LoVo (cell line): ENCODE data around the gene CEP131.

Source experiments
- DNase-seq: peaks from one replicate; pipeline ENCODE4 v3.0.0-alpha.2; 2016; ENCODE audit warnings: low spot score

Gene CEP131

GRCh38 chr17:81251709-81252301 lies 29.0 kb upstream of the CEP131 start:
- DNase-seq: no peak

- DNase-seq: no peak
These were observed 28.4 kb upstream of the CEP131 start for GRCh38 chr17:81251094-81251708.

GRCh38 chr17:81250286-81251093 lies 27.7 kb upstream of the CEP131 start:
- DNase-seq: no peak

DNA sequence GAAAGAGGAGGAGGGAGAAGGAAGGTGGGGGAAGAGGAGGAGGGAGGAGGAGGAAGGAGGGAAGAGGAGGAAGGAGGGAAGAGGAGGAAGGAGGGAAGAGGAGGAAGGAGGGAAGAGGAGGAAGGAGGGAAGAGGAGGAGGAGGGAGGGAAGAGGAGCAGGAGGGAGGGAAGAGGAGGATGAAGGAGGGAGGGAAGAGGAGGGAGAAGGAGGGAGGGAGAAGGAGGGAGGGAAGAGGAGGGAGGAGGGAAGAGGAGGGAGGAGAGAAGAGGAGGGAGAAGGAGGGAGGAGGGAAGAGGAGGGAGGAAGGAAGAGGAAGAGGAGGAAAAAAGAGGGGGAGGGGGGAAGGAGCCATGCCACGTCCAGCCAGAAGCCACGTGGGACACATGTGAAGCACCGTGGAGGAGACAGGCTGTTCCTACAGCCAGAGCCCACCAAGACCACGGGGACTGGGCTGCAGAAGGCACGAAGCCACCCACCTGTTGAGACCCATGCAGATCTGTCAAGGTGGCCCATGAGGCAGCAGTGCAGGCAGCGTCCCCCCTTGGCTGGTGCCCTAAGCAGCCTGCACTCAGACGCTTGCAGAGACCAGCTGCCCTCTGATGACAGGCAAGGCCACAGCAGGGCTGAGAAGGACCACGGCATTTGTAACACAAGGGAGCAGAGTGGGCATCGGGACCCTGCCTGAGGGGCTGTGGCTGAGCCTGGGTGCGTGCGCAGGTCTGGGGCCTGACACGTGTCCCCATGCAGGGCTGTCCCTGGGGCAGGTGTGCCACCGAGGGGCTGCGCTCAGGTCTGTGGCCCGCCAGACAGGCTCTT lies 26.7 kb upstream of the CEP131 start:
- DNase-seq: no peak

DNA sequence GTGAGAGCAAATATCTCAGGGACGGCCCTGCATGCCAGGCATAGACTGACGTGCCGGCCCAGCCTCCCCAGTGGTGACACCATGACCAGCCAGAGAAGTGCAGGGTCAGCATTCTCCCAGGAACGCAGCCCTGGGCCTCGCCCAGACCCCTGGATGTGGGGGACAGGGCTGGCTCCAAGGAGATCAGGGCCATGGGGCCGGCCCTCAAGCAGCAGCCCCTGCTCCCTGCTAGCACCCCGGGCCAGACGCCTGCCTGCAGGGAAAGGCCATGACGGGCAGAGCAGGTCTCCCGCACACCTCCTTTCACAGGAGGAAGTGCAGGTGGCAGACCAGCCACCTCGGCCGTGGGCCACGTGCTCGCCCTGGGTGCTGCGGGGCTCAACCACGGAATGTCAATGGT lies 25.9 kb upstream of the CEP131 start:
- no peak for DNase-seq

DNA sequence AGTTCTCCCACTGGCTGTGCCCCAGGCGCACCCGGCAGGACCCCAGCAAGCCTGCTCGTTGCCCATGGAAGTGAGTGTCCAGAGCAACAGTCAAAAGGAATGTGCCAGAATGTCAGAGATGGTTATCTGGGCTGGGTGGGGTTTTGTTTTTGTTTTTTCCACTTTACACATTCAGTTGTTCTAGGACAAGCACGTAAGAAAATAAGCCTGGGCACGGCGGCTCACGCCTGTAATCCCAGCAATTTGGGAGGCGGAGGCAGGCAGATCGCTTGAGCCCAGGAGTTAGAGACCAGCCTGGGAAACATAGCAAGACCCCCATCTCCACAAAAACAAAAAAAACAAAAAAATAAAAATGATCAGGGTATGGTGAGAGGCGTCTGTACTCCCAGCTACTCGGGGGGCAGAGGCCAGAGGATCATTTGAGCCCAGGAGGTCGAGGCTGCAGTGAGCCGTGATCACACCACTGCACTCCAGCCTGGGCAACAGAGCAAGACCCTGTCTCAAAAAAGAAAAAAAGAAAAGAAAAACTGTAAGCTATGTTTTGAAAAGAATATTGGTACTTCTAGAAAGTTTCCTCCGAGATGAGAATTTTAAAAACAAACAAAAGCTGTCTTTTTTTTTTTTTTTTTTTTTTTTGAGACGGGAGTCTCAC lies 24.7 kb upstream of the CEP131 start:
- DNase-seq: no peak

DNA sequence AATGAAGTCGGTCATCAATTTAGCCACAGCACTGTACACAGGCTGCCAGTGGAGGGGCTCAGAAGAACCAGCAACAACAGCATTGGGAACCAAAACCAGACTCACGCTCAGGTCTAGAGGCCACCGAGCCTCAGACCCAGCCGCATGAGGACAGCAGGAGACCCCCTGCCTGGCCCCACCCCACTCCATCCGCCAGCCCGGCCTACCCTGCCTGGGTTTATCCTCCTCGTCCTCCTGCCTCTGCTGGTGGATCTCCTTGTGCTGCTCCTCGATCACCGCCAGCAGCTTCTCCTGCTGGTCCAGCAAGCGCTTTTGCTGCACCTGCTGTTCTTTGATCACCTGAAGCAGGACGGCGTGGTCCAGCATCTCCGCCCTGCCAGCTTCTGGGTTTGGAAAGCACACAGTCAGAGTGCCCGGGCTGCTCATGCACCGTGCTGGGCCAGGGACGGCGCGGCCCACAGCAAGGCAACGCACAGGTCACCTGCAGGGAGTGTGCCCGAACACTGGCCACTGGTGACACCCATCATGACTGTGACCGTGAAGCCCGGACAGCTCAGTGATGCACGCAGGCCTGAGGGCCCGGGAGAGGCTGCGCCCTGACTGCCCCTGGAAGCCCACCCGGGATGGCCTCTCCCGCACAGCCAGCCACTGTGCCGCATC lies 24.0 kb upstream of the CEP131 start:
- no peak for DNase-seq

DNA sequence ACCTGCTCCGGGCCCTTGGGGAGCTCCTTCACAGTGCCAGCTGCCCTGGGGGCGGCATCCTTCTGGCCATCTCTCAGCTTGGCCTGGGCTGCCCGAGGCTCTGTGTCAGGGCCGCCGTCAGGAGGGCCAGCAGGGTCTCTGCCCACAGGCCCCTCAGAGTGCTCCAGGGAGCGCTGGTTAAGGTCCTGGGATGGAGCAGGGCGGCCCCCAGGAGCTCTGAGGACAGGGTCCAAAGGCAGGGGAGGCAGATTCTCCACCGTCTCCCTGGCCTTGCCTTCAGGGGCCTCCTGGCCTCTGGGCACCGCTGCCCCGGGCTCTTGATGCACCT lies 23.5 kb upstream of the CEP131 start:
- DNase-seq: no peak

DNA sequence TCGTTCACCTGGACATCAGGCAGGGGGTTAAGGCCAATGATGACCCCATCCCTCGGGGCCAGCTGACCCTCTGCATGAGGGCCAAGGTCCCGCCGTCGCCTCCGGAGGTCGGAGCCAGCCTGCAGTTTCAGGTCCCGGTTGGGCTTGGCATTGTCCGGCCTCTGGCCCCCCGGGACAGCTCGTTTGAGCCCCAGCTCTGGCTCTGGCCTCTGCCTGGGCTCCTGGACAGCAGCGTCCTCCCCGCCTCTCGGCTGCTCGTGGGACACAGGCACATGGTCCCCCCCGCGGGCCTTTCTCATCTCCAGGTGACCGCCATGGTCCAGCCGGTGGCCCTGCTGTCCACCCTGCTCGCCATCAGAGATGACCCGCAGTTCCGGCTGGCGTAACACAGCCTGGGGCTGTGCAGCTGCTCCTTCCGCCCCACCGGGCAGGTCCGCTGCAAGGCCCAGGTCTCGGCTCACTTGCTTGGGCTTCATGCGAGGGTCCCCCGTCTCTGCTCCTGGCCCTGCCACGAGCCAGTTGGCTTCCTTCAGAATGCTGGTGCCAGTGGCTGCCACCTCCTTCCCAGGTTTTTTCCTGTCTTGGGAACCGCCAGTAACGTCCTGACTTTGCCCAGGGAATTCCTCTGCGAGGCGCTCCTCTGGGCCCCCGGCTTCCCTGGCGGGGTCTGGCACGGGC lies 23.0 kb upstream of the CEP131 start:
- no peak for DNase-seq

GRCh38 chr17:81245024-81245664 lies 22.4 kb upstream of the CEP131 start:
- DNase-seq: no peak

GRCh38 chr17:81244358-81245023 lies 21.7 kb upstream of the CEP131 start:
- no peak for DNase-seq

DNA sequence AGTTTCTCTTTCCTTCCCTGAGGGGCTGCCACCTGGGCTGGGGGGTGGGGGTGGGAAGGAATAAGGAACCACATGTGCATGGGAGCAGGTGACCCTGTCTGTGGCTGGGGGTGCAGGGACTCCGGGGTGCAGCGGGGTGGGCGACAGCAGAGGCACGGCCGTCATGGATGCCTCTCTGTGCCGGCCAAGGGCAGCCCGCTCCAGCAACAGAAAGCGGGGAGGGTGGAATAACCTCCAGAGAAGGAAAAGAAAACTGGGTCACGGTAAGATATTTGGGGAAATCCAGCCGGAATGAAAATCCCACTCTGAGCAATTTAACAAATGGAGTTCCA lies 20.5 kb upstream of the CEP131 start:
- no peak for DNase-seq

DNA sequence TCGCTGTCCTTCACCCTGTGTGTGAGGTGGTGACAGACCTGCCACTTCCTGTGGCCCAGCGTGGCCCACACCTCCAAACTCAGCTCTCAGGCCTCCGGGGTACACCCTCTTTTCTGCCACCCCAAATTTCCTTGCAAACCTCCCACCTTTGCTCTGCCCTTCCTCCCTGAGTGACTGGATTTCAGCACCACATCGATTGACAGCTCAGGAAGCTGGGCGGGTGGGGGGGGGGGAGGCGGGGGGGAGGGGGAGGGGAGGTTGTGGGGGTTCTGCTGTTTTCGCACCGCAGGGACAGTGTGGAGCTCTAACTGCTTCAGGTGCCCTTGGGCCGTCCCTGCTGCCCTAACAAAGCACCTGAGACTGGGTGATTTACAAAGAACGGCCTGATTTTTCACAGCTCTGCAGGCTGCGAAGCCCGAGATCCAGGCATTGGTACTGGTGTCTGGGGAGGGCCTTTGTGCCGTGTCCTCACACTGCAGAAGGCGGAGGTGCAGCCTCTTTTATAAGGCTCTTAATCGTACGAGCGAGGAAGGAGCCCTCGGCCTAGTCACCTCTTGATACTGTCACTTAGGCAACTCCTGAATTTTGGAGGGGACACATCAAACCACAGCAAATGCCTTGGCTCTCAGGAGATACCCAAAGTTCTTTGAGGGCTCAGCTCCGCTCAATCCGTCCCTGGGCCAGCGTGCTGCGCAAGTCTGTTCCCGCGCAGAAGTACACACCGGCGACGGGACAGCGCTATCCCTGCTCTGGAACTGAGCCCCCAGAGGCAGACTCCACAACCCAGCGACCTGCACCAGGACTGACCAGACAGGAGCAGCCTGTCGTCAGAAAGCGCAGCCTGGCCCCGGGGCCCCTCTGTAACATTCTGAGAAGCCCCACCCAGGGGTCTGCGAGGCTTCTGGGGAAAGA lies 19.9 kb upstream of the CEP131 start:
- DNase-seq: no peak

DNA sequence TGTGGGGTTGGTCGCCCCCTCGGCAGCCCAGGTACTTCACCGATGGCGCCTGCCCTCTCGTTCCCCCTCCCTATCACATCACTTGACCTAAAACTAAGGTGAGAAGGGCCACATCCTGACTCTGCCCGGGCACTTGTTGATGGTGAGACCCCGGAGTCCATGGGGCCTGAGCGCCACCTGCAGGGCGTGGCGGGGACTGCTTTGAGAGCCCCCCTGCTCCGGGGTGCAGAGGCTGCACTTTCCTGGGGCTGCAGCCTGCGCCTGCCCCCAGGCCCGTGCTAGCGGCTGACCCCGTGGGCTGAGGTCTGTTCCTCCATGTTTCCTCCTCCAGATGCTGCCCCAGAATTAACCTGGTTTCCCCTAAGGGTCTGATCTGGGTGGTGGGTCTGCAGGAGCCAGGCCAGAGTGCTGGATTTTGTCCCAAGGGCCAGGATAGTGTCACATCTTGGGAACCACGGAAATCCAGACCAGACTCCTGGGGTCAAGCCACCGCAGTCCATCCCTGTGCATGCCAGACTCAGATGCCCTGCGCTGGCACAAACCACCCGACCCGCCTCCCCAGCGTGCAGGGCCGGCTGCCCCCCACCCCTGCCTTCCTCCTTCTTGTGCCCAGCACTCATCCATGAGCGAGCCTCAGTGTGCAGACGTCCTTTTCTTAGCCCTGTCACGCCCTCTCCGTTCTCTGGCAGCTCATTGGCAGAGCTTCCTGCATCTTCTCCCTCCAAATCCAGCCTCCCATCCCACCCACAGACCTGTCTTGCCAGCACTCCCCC lies 19.1 kb upstream of the CEP131 start:
- no peak for DNase-seq

DNA sequence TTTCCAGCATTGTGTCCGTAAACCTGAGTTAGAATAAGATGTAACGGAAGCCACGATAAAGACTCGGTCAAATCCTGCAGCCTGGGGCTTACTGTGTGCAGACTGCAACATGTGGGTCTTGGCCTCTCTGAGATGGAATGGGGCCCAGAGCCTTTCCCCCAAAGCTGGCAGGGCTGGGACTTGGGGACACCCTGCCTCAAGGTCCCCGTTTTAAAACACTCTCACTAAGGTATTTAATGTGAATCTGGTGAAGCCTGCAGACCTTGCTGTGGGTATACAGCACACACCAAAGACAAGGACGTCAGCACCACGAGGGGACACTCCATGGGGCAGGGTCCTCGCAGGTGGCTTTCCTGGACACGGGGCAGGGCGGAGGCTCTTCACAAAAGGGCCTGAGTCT lies 18.4 kb upstream of the CEP131 start:
- DNase-seq: no peak

GRCh38 chr17:81240761-81241160 lies 18.0 kb upstream of the CEP131 start:
- DNase-seq: no peak

DNA sequence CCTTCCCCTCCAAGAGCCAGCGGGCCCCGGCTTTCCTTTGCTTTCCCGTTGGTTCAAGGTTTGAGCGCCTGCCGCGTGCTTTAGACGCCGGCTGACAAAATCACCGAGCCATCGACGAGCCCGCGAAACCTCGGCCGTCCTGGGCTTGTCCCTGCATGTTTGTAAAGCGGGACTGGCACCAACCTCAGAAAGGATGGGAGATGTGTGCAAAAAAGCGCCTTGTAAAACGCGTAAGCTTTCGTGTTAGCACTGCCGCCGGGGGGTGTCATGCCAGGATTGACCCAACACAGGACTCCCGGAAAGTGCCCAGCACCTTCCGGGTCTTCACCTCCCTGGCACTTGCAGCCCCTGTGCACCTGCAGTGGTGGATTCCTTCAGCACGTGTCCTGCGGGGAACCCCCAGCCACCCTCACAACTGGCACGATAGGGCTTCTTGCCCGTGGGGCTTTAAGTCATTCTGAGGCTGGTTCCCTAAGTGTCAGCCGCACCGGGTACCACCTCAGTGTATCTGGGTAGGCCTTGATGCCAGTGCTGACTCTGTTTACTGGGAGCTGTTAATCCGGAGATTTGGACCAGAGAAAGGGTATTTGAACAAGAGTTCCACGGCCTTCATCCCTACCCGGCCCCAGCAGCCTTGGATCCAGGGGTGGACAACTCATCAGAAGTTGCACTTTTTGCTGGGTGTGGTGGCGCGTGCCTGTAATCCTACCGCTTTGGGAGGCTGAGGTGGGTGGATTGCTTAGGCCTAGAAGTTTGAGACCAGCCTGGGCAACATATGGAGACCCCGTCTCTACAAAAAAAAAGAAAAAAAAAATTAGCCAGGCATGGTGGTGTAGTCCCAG lies 17.2 kb upstream of the CEP131 start:
- DNase-seq: peak; percentile 8
